WTC11 (cell line): ENCODE measurements around the gene GNA12. TPM values are rescaled to one million over a fixed set of nuclear protein-coding genes. Genes with fewer than 3 reads are reported as not detected.

Source experiments
- ATAC-seq: fragments of 200-7000 bp; cut with Tn5 transposase; 2 replicates; pipeline ENCODE4 v1.10.0; 2021; ENCODE audit warnings: mild to moderate bottlenecking, moderate library complexity
- CTCF ChIA-PET: fragments of 300-600 bp; sonication (Branson Sonifier 250); formaldehyde crosslinking; loops from one replicate; lab custom pipeline; 2021; ENCODE audit warnings: antibody characterized with exemption; lab: Charles Lee
- POLR2A ChIA-PET: fragments of 350-600 bp; sonication (Branson Sonifier 250); formaldehyde crosslinking; loops from one replicate; lab custom pipeline; 2021; ENCODE audit warnings: antibody characterized with exemption; lab: Charles Lee
- DNase-seq: peaks from one replicate; pipeline ENCODE4 v3.0.0; 2021; ENCODE audit warnings: low spot score
- H3K27ac Mint-ChIP-seq: 2 replicates; pipeline ENCODE4 v1.8.0; 2021; ENCODE audit warnings: mixed read lengths
- H3K27me3 Mint-ChIP-seq: 2 replicates; pipeline ENCODE4 v1.8.0; 2021; ENCODE audit warnings: low read depth, mild to moderate bottlenecking, moderate library complexity, mixed read lengths
- H3K36me3 Mint-ChIP-seq: 2 replicates; pipeline ENCODE4 v1.8.0; 2021; ENCODE audit warnings: mixed read lengths
- H3K4me1 Mint-ChIP-seq: 2 replicates; pipeline ENCODE4 v1.8.0; 2022; ENCODE audit warnings: mixed read lengths
- H3K4me3 Mint-ChIP-seq: 2 replicates; pipeline ENCODE4 v1.8.0; 2021; ENCODE audit warnings: mild to moderate bottlenecking, moderate library complexity, mixed read lengths
- H3K9me3 Mint-ChIP-seq: 2 replicates; pipeline ENCODE4 v1.8.0; 2021; ENCODE audit warnings: mixed read lengths
- AFF4 ChIP-seq: sonication (generic); formaldehyde crosslinking; IDR thresholded peaks from 2 replicates; pipeline ENCODE4 v1.8.1; 2023; ENCODE audit warnings: mild to moderate bottlenecking, missing genetic modification reagents, borderline replicate concordance
- E2F5 ChIP-seq: sonication (generic); formaldehyde crosslinking; IDR thresholded peaks from 2 replicates; pipeline ENCODE4 v1.8.1; 2022; ENCODE audit warnings: mild to moderate bottlenecking, moderate library complexity, missing genetic modification reagents
- ESRRA ChIP-seq: sonication (generic); formaldehyde crosslinking; IDR thresholded peaks from 2 replicates; pipeline ENCODE4 v1.8.1; 2022; ENCODE audit warnings: mild to moderate bottlenecking, missing genetic modification reagents, borderline replicate concordance
- GRHL2 ChIP-seq: fragments of 250-450 bp; sonication (Bioruptor Pico); IDR thresholded peaks from 2 replicates; pipeline ENCODE4 v1.8.0; 2022; ENCODE audit warnings: mild to moderate bottlenecking, moderate library complexity; ENCODE audit not compliant: insufficient replicate concordance, severe bottlenecking
- HMGA2 ChIP-seq: fragments of 250-450 bp; sonication (Bioruptor Pico); IDR thresholded peaks from 2 replicates; pipeline ENCODE4 v1.4.0; 2021; ENCODE audit warnings: mild to moderate bottlenecking, moderate library complexity
- SMAD4 ChIP-seq: sonication (generic); formaldehyde crosslinking; IDR thresholded peaks from 2 replicates; pipeline ENCODE4 v1.8.0; 2022; ENCODE audit warnings: mild to moderate bottlenecking, missing genetic modification reagents
- ZNF263 ChIP-seq: sonication (generic); formaldehyde crosslinking; IDR thresholded peaks from 2 replicates; pipeline ENCODE4 v1.8.1; 2022; ENCODE audit warnings: low read depth, mild to moderate bottlenecking, moderate library complexity, missing genetic modification reagents
- ZNF396 ChIP-seq: fragments of 250-450 bp; sonication (Bioruptor Pico); IDR thresholded peaks from 2 replicates; pipeline ENCODE4 v1.8.0; 2021; ENCODE audit warnings: mild to moderate bottlenecking, moderate library complexity, borderline replicate concordance
- total RNA-seq: library from RNA; stranded (reverse); gene quantifications from 3 replicates; pipeline ENCODE4 v1.2.3, GENCODE V29; 2021
- TF ChIP-seq, protein P1 (sequence below): fragments of 200-600 bp; IDR thresholded peaks from 2 replicates; pipeline ENCODE4 v1.8.0; 2022; ENCODE audit warnings: antibody characterized with exemption
- TF ChIP-seq, protein P2 (sequence below): sonication (generic); formaldehyde crosslinking; IDR thresholded peaks from 2 replicates; pipeline ENCODE4 v1.8.0; 2022; ENCODE audit warnings: missing genetic modification reagents

Gene GNA12
- total RNA-seq, 1 experiment from 2014 or later: 99.6 TPM

GRCh38 chr7:2761131-2761624 lies 82.9 kb downstream of the GNA12 start:
- H3K36me3 Mint-ChIP-seq: peaks cover 22% of the 10 kb centered on the region
- peak overlapping the region; percentile 80 for H3K27ac Mint-ChIP-seq
- ChIA-PET POLR2A (interaction anchor here (0.6 to 1.0 kb wide), 4 partner anchors 8 to 309 kb away, joined by 3 read pairs; no protein-coding TSS in a partner anchor), CTCF (interaction anchor here (0.9 to 2.3 kb wide), 26 partner anchors 8 to 120 kb away, joined by 3 to 17 read pairs (median 6); partner anchors contain the start of gene GNA12)
- no peaks in the 10 kb centered on the region for H3K27me3 Mint-ChIP-seq
- H3K9me3 Mint-ChIP-seq: no peaks in the 10 kb centered on the region
- H3K4me1 Mint-ChIP-seq: peaks cover 53% of the 10 kb centered on the region
- ATAC-seq: no peak
- no peak overlapping the region for H3K4me3 Mint-ChIP-seq
- TF ChIP-seq ESRRA (no peak), SMAD4 (CRISPR knock-in tag) (no peak)
- no peak for DNase-seq

DNA sequence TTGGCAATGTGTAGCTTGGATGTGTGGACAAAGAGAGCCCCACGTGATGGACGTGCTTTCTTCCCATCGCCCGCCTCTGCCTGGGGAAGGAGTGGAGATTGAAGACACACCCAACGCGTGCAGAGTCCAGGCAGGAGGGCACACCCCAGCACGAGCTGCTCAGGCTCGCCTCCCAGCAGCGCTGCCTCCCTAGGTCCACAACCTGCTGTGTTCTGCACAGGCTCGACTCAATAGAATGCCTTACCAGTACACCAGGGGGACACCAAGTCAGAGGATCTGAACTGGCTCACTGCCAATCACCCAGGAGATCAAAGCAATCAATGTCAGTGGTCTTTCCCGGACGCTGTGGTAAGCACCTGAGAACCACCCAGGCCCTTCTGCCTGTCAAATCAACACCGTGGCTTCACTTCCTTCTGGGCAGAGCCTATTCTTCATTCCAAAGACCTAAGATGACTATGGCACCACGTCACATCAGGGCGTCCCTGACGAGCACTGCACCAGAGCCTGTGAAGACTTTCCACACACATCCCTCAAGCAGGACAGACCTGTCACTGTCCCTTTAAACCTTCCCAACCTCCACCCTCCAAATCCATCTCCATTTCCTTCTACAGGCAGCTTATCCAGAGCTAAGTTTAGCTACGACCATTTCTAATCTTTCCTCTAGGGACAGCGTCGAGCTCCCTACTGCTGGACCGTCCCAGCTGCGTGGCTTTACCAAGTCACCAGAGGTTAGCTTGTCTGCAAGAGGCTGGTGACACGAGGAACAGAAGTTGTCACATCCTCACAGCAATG lies 83.8 kb downstream of the GNA12 start:
- peaks cover 3% of the 10 kb centered on the region; the same call in 1 of the 2 replicates for H3K9me3 Mint-ChIP-seq
- ChIA-PET POLR2A (interaction anchor here (0.5 to 1.0 kb wide), 6 partner anchors 9 to 531 kb away, joined by 3 to 4 read pairs (median 3); no protein-coding TSS in a partner anchor), CTCF (interaction anchor here (0.5 to 2.3 kb wide), 28 partner anchors 9 to 121 kb away, joined by 3 to 17 read pairs (median 6); partner anchors contain the start of gene GNA12)
- H3K36me3 Mint-ChIP-seq: peaks cover 30% of the 10 kb centered on the region
- TF ChIP-seq AFF4 (no peak), ZNF396 (CRISPR knock-in tag) (no peak), E2F5 (CRISPR knock-in tag) (no peak), ZNF263 (CRISPR knock-in tag) (no peak), GRHL2 (CRISPR knock-in tag) (no peak), HMGA2 (no peak)
- TF ChIP-seq, protein P1, sequence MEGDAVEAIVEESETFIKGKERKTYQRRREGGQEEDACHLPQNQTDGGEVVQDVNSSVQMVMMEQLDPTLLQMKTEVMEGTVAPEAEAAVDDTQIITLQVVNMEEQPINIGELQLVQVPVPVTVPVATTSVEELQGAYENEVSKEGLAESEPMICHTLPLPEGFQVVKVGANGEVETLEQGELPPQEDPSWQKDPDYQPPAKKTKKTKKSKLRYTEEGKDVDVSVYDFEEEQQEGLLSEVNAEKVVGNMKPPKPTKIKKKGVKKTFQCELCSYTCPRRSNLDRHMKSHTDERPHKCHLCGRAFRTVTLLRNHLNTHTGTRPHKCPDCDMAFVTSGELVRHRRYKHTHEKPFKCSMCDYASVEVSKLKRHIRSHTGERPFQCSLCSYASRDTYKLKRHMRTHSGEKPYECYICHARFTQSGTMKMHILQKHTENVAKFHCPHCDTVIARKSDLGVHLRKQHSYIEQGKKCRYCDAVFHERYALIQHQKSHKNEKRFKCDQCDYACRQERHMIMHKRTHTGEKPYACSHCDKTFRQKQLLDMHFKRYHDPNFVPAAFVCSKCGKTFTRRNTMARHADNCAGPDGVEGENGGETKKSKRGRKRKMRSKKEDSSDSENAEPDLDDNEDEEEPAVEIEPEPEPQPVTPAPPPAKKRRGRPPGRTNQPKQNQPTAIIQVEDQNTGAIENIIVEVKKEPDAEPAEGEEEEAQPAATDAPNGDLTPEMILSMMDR: peak; percentile 32; the same call in 1 of the 2 replicates
- TF ChIP-seq, protein P2, sequence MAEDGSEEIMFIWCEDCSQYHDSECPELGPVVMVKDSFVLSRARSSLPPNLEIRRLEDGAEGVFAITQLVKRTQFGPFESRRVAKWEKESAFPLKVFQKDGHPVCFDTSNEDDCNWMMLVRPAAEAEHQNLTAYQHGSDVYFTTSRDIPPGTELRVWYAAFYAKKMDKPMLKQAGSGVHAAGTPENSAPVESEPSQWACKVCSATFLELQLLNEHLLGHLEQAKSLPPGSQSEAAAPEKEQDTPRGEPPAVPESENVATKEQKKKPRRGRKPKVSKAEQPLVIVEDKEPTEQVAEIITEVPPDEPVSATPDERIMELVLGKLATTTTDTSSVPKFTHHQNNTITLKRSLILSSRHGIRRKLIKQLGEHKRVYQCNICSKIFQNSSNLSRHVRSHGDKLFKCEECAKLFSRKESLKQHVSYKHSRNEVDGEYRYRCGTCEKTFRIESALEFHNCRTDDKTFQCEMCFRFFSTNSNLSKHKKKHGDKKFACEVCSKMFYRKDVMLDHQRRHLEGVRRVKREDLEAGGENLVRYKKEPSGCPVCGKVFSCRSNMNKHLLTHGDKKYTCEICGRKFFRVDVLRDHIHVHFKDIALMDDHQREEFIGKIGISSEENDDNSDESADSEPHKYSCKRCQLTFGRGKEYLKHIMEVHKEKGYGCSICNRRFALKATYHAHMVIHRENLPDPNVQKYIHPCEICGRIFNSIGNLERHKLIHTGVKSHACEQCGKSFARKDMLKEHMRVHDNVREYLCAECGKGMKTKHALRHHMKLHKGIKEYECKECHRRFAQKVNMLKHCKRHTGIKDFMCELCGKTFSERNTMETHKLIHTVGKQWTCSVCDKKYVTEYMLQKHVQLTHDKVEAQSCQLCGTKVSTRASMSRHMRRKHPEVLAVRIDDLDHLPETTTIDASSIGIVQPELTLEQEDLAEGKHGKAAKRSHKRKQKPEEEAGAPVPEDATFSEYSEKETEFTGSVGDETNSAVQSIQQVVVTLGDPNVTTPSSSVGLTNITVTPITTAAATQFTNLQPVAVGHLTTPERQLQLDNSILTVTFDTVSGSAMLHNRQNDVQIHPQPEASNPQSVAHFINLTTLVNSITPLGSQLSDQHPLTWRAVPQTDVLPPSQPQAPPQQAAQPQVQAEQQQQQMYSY (CRISPR knock-in tag): 0 out of 2 replicates have a peak, but pooled peaks have one; percentile 19
- ATAC-seq: peak; percentile 90
- no peaks in the 10 kb centered on the region for H3K27me3 Mint-ChIP-seq
- peak overlapping the region; percentile 58 for H3K27ac Mint-ChIP-seq
- peaks cover 53% of the 10 kb centered on the region for H3K4me1 Mint-ChIP-seq
- DNase-seq: peak; percentile 42
- H3K4me3 Mint-ChIP-seq: no peak overlapping the region
